Cardiac fibroblast (primary cell): Measurements from ENCODE around the gene DNAH3.
"Not testable (repeated sequence)": the region's sequence is repeated elsewhere in the genome, so short reads cannot be mapped to it uniquely, and the experiment has no call there.

ENCODE experiments used
- DNase-seq, 2 donors: peaks; one replicate each; pipeline versions ENCODE4 v3.0.0 to v3.0.0-alpha.2; 2010; ENCODE audit warnings: low read depth in 2 of 2
- H3K4me3 ChIP-seq, 2 donors: replicated peaks in 1 of 2; 1 replicate in 1 of 2; 2 replicates in 1 of 2; pipeline ENCODE4 v1.5.1; 2011; ENCODE audit warnings: low read depth in 2 of 2, low read length in 2 of 2, mild to moderate bottlenecking in 2 of 2, moderate library complexity in 1 of 2
- CTCF ChIP-seq: IDR thresholded peaks from one replicate; pipeline ENCODE4 v1.5.1; 2011; ENCODE audit warnings: low read depth, mild to moderate bottlenecking, low read length, inconsistent platforms

DNAH3 gene

GRCh38 chr16:20995711-20996110 lies 154.9 kb downstream of the DNAH3 start:
- TF ChIP-seq CTCF = no peak
- no peak for DNase-seq
- no peak overlapping the region for H3K4me3 ChIP-seq

DNA sequence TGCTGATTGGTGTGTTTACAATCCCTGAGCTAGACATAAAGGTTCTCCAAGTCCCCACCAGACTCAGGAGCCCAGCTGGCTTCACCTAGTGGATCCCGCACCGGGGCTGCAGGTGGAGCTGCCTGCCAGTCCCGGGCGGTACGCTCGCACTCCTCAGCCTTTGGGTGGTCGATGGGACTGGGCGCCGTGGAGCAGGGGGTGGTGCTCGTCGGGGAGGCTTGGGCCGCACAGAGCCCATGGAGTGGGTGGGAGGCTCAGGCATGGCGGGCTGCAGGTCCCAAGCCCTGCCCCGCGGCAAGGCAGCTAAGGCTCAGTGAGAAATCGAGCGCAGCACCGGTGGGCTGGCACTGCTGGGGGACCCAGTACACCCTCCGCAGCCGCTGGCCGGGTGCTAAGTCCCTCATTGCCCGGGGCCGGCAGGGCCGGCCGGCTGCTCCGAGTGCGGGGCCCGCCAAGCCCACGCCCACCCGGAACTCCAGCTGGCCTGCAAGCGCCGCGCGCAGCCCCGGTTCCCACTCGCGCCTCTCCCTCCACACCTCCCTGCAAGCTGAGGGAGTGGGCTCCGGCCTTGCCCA lies 161.1 kb downstream of the DNAH3 start:
- not testable (repeated sequence) for DNase-seq, H3K4me3 ChIP-seq

- no peak for DNase-seq
- TF ChIP-seq CTCF = no peak
- no peak overlapping the region for H3K4me3 ChIP-seq
Observed at GRCh38 chr16:20987049-20987448, 163.6 kb downstream of the DNAH3 start.

GRCh38 chr16:20984019-20984418 lies 166.6 kb downstream of the DNAH3 start:
- no peak for DNase-seq
- no peak for TF ChIP-seq CTCF
- H3K4me3 ChIP-seq = no peak overlapping the region

DNA sequence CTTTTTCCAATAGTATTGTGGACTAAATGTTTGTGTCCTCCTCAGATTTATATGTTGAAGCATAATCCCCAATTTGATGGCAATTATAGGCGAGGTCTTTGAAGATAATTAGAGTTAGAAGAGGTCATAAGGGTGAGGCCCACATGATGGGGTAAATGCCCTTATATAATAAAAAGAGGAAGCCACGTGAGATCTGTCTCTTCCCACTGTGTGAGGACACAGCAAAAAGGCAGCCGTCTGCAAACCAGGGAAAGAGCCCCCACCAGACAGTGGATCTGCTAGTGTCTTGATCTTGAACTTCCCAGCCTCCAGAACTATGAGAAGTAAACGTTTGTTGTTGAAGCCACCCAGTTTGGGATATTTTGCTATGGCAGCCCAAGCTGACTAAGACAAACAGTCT lies 174.1 kb downstream of the DNAH3 start:
- TF ChIP-seq CTCF = no peak
- DNase-seq = no peak
- no peak overlapping the region for H3K4me3 ChIP-seq

DNA sequence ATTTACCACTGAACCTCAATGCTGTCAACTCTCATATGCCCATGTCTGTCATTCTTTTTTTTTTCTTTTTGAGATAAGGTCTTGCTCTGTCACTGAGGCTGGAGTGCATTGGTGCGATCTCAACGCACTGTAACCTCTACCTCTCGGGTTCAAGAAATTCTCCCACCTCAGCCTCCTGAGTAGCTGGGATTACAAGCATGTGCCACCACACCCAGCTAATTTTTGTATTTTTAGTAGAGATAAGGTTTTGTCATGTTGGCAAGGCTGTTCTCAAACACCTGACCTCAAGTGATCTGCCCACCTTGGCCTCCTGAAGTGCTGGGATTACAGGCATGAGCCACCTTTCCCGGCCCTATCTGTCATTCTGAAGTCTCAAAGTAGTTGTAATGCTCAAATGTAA lies 177.4 kb downstream of the DNAH3 start:
- H3K4me3 ChIP-seq, DNase-seq: not testable (repeated sequence)

DNA sequence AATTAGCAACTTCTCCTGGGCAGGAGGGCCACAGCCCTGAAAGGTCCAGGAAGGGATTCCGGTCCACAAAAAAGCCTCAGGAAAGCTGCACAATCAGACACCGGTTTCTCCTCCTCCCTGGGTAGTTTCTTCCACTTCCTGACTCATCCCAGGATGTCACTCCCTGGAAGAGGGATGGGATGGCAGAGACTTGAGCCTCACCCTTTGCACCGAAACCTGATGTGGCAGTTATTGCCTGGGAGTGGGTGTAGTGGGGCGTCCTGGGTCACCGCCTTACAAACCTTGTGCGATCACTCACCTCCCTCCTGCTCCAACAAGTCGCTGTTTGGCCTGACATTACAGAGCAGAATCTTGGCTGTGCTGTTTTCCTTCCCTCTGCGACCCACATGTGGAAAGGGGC lies 179.2 kb downstream of the DNAH3 start:
- TF ChIP-seq CTCF = no peak
- no peak overlapping the region for H3K4me3 ChIP-seq
- no peak for DNase-seq

- no peak for DNase-seq
- TF ChIP-seq CTCF = no peak
- no peak overlapping the region for H3K4me3 ChIP-seq
Observed at GRCh38 chr16:20969386-20969785, 181.3 kb downstream of the DNAH3 start.
